Measurements from ENCODE around the gene TMEM179.

- TF ChIP-seq CTCF (IDR thresholded peaks at IDR 0.05), result no peak
- no peak for TF ChIP-seq POLR2A (IDR thresholded peaks at IDR 0.05)
Measured at GRCh38 chr14:104580961-104581360, 23.6 kb downstream of the TMEM179 start.

Data from lower leg skin (tissue), 3 donors.